ENCODE data around the gene LMBR1L. TPM values are rescaled to one million over a fixed set of nuclear protein-coding genes. Genes with fewer than 3 reads are reported as not detected.

Gene LMBR1L
- total and polyA plus RNA-seq, 2 of the 8 experiments (the other 6 are each of a cell fraction or from before 2014, with no cell fraction given), result 36.6 to 49.6 TPM

DNA sequence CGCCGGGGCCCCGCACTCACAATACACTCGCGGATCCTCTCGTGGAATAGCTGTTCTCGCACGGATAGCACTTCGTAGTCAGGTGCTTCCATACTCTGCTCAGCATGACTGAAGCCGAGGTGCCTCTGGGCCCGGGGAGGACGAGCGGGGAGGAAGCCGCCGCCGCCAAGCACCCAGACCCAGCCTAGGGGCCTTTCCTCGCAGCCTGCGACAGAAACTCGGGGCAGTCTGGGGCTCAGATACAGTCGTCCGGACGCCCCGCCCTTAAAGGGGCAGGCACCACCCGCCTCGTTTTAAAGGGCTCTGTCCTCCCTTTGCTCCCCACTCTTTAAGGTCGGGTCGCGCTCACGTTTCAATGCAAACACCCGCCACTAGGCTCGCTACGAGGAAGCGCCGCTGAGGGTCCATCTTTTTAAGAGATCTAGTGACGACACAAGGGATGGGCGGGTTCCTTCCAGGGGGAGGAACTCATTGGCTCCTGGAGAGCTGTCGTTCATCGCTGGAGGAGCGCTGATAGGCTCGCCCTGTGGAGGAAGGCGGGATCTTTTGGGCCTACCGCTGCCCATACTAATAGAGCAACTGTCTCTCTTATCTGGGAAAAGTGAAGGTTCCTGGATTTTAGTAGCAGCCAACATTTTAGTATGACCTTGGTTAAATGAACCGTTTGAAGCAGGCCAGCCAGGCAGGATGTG is at the start of gene LMBR1L (continued):
- no peak for TF ChIP-seq NRF1 (IDR thresholded peaks at IDR 0.05; ENCODE audit: low read depth, low read length)
- TF ChIP-seq SP2 (IDR thresholded peaks at IDR 0.05; ENCODE audit: low read length), result peak; percentile 75
- no peak for TF ChIP-seq RFX5 (IDR thresholded peaks at IDR 0.05; ENCODE audit: borderline replicate concordance, low read depth, low read length)
- no peak for TF ChIP-seq EGR1 (IDR thresholded peaks at IDR 0.05; ENCODE audit: borderline replicate concordance, low read depth, low read length)
- TF ChIP-seq EP300 (IDR thresholded peaks at IDR 0.05; ENCODE audit: borderline replicate concordance in 1 of 2, low read depth in 2 of 2, low read length in 2 of 2), result no peak
- TF ChIP-seq, protein P1, sequence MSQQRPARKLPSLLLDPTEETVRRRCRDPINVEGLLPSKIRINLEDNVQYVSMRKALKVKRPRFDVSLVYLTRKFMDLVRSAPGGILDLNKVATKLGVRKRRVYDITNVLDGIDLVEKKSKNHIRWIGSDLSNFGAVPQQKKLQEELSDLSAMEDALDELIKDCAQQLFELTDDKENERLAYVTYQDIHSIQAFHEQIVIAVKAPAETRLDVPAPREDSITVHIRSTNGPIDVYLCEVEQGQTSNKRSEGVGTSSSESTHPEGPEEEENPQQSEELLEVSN (IDR thresholded peaks at IDR 0.05), result no peak
- TF ChIP-seq CHD2 (IDR thresholded peaks at IDR 0.05; ENCODE audit: low read length), result peak; percentile 87
- no peak for TF ChIP-seq ZNF274 (IDR thresholded peaks at IDR 0.05; ENCODE audit: borderline replicate concordance, extremely low read depth, low read length)
- no peak for TF ChIP-seq KDM5A (IDR thresholded peaks at IDR 0.05; ENCODE audit: low read length)
- TF ChIP-seq KDM1A (IDR thresholded peaks at IDR 0.05; ENCODE audit: borderline replicate concordance, low read length), result no peak
- TF ChIP-seq RAD21 (IDR thresholded peaks at IDR 0.05 in 1 of 2, conservative IDR thresholded peaks at IDR 0.05 in 1 of 2; ENCODE audit: low read depth in 2 of 2, low read length in 2 of 2), result peak in 1 of 2 experiments; percentile 5; a peak in 1 of 4 replicates
- TF ChIP-seq, protein P2, sequence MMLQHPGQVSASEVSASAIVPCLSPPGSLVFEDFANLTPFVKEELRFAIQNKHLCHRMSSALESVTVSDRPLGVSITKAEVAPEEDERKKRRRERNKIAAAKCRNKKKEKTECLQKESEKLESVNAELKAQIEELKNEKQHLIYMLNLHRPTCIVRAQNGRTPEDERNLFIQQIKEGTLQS (IDR thresholded peaks at IDR 0.05; ENCODE audit: insufficient read depth, low read depth, low read length), result no peak
- no peak for TF ChIP-seq RXRA (IDR thresholded peaks at IDR 0.05; ENCODE audit: insufficient read depth, low read depth, low read length)
- no peak for TF ChIP-seq TAF7 (optimal IDR thresholded peaks at IDR 0.05; ENCODE audit: borderline replicate concordance, low read depth, low read length)
- no peak for TF ChIP-seq RNF2 (IDR thresholded peaks at IDR 0.05; ENCODE audit: borderline replicate concordance, low read depth, low read length, missing control alignments, poor library complexity, severe bottlenecking)
- TF ChIP-seq, protein P3, sequence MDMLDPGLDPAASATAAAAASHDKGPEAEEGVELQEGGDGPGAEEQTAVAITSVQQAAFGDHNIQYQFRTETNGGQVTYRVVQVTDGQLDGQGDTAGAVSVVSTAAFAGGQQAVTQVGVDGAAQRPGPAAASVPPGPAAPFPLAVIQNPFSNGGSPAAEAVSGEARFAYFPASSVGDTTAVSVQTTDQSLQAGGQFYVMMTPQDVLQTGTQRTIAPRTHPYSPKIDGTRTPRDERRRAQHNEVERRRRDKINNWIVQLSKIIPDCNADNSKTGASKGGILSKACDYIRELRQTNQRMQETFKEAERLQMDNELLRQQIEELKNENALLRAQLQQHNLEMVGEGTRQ (IDR thresholded peaks at IDR 0.05; ENCODE audit: low read length), result no peak
- no peak for TF ChIP-seq FOSL1 (IDR thresholded peaks at IDR 0.05; ENCODE audit: insufficient read depth, low read depth, low read length)
- TF ChIP-seq JUND (IDR thresholded peaks at IDR 0.05; ENCODE audit: low read length), result no peak
- peak; percentile 63; the same call in 1 of the 2 replicates for TF ChIP-seq TAF1 (IDR thresholded peaks at IDR 0.05; ENCODE audit: low read depth, low read length)
- no peak for TF ChIP-seq NANOG (IDR thresholded peaks at IDR 0.05; ENCODE audit: insufficient read depth, low read depth, low read length, poor library complexity, severe bottlenecking)
- TF ChIP-seq SIRT6 (IDR thresholded peaks at IDR 0.05; ENCODE audit: low read length), result no peak

All from H1 (cell line).